ENCODE data around the gene INPP5B.
"Not testable (repeated sequence)": the region's sequence is repeated elsewhere in the genome, so short reads cannot be mapped to it uniquely, and the experiment has no call there.

The INPP5B gene

DNA sequence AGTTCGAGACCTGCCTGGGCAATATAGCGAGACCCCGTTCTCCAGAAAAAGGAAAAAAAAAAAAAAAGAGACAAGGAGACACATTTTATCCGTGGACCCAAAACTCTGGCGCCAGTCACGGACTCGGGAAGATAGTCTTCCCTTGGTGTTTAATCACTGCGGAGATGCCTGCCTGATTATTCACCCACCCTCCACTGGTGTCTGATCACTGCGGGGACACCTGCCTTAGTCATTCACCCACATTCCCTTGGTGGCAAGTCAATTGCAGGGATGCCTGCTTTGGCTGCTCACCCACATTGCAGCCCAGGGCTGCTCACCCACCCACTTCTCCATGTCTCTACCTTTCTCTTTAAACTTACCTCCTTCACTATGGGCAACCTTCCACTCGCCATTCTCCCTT is 38.3 kb downstream of the INPP5B start:
- not testable (repeated sequence) for DNase-seq

DNA sequence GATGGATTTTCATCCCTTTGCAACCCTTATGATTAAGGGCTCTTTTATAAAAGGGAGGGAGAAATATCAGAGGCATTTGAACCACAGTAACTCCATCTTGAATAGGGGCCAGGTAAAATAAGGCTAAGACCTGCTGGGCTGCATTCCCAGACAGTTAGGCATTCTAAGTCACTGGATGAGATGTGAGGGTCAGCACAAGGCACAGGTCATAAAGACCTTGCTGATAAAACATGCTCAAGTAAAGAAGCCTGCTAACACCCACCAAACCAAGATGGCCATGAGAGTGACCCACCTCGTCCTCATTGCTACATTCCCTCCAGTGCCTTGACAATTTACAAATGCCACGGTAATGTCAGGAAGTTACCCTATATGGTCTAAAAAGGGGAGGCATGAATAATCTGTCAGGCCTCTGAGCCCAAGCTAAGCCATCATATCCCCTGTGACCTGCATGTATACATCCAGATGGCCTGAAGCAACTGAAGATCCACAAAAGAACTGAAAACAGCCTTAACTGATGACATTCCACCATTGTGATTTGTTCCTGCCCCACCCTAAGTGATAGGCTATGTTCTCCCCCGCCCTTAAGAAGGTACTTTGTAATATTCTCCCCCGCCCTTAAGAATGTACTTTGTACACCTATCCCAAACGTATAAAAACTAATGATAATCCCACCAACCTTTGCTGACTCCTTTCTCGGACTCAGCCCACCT is 39.3 kb downstream of the INPP5B start:
- not testable (repeated sequence) for DNase-seq

GRCh38 chr1:37906591-37906990 is 40.3 kb downstream of the INPP5B start:
- not testable (repeated sequence) for DNase-seq

DNA sequence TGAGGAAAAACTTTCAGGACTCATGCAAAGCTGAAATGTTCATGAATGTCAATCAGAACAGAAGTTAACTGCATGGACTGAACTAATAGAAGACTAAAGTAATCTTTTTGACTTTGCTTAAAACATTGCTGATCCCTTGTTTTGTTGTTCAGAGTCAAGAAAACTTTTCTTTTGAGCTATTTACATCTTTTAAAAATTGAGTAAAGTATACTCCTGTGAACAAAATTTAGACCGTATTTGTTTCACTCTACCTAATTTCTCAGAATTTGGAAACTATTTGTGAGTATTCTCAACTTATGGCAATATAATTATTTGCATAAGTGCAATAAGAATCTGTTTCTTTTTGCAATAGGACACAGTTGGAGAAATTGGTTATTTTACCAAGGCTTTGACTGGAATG is 41.1 kb downstream of the INPP5B start:
- no peak for DNase-seq

DNA sequence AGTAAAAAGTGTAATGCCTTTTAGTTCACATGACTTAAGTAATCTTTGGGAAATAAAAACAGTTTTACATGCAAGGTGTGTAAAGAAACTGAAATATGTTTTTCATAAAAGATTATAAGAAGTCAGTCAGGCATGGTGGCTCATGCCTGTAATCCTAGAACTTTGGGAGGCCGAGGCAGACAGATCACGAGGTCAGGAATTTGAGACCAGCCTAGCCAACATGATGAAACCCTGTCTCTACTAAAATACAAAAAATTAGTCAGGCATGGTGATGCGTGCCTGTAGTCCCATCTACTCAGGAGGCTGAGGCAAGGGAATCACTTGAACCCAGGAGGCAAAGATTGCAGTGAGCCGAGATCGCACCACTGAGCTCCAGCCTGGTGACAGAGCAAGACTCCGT is 42.9 kb downstream of the INPP5B start:
- not testable (repeated sequence) for DNase-seq

GRCh38 chr1:37902983-37903382 is 43.9 kb downstream of the INPP5B start:
- DNase-seq: no peak

GRCh38 chr1:37901893-37902225 is 45.0 kb downstream of the INPP5B start:
- no peak for DNase-seq

DNA sequence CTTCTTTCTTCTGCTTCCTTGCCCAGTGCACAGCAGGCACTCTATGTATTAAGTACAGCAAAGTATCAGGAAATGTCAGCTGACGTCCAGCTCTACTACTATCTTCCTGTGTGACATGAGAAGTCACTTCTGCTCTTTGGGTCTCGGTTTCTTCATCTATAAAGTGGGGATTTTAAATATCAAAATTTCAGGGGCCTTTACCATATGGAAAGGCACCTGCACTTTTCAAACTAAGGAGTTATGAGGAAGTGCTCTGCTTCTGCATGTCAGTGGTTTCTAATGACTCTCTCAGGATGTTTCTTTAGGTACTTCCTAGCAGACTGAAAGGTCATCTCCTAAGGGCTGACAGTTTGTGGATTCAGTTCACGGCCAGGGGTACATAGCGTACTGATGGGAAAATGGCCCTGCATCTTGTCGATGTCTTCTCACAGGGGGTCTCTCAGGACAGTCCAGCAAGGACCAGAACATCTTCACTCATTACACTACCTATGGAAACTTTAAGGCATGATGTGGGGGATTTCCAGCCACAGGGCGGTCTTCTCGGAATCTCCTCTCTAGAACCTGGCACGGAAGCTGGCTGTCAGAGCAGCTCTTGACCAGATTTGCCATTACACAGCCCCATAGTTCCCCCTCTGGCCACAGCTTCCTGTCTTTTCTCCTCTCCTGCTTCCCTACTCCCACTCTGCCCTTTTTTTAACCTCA is 45.5 kb downstream of the INPP5B start:
- DNase-seq: no peak

GRCh38 chr1:37897563-37897962 is 49.3 kb downstream of the INPP5B start:
- not testable (repeated sequence) for DNase-seq

GRCh38 chr1:37893673-37894072 is 53.2 kb downstream of the INPP5B start:
- no peak for DNase-seq

DNA sequence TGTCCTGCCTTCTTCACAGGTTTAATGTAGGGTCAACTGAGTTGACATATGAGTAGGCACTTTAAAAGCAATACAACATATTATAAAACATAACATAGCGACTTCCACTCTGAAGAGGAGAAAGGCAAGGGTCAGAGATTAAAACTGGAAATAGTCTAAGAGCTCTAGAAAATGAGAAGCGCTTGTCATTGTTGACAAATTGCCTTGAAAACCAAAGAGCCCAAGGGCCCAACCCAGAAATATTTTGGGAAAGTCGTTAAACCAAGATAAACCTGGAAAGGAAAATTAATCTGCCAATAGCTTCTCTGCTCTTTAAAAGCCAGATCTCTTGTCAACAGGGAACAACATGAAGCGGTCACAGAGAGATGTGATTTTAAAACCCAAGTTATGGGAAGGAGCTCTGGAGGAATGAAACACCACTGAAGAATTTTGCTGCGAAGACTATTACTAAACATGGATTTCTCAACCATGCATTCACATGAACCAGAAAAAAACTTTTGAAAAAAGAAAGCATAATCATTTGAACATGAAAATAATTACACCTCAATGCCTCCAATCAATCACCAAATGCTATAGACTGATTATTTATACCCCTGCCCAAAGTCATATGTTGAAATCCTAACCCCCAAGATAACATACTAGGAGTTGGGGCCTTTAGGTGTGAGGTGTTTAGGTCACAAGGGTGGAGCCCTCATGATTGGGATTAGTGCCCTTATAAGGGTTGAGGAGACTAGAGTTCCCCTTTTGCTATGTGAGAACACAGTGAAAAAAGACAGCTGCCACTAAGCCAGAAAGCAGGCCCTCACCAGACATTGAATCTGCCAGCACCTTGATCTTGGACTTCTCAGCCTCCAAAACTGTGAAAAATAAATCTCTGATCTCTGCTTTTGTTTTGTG is 54.5 kb downstream of the INPP5B start:
- no peak for DNase-seq

GRCh38 chr1:37890378-37891014 is 56.4 kb downstream of the INPP5B start:
- DNase-seq: peak; percentile 40

DNA sequence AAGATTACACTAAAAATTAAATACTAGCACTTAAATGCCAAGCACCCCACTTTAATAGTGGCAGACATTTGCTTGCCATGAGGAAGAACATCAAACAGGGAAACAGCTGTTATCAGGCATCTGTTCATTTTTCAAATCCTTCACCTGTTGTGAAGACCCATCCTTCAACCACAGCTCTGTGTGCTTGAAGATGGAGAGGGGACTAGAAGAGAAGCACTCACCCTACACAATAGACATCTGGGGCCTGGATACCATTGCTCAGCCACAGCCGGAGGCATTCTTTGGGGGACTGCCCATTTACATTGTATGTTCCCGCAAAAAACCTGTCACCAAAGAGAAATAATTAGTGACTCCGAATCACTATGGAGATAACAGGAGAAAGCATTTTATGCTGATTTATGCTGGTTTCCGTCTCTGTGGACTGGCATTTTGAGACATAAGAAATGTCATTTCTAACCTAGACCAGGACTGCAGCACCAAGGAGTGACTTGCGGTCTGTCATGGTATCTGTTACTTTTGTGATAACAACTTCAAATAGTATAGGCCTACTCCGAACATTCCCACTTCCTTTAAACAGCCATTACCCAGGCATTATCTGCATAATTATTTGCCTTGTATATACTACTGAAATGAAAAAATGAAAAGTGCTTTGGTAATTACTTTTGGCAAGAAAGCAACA is 58.7 kb downstream of the INPP5B start:
- DNase-seq: no peak

DNA sequence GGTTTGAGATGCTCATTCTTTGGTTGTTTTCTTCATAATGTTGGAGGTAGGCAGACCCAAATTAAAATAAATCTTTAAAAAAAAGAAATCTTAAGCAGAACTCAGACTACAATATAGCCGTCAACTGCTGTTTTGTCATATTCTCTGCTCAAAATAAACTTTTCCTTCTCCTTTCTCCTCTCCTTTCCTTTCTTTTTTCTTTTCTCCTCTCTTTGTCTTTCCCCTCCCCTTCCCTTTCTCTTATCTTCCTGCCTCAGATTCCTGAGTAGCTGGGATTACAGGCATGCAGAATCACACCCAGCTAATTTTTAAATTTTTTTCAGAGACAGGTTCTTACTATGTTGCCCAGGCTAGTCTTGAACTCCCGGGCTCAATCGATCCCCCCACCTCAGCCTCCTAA is 62.7 kb downstream of the INPP5B start:
- DNase-seq: no peak

- no peak for DNase-seq
These were observed 63.2 kb downstream of the INPP5B start for GRCh38 chr1:37883671-37884070.

DNA sequence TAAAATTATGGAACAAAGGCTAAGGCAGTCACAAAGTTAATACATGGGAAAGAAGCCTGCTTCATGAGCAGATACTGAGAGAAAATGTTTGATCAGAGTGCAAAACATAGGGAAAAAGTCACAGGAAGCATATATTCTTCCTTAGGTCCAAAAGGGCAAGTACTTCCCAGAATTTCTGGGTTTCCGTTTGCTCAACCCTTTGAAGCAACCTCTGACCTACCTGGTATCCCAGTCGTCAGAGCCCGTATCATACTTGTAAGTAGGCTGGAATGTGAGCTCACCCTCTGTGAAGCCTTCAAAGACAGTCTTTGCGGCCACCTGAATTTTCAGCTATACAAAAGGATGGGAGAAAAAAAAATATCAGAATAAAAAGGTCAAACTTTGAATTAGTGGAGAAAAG is 67.0 kb downstream of the INPP5B start:
- no peak for DNase-seq

DNA sequence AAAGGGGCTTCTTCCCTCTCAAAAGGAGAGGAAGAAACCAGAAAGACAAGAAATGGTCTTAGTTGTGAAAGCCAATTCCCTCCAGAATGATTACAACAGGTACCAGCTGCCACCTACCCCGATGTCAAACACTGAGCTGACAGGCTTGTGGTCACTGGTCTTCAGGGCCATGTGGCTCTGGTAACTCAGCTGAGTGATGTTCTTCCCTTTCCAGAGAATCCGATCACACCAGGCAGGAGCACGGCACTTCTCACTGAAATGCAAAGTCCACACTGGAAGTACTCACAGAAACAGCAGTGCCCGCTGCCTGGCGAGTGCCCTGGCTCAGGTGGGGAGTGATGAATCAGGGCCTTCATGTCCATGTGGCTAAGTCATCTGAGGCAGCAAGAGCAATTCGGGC is 68.8 kb downstream of the INPP5B start:
- DNase-seq: no peak

DNA sequence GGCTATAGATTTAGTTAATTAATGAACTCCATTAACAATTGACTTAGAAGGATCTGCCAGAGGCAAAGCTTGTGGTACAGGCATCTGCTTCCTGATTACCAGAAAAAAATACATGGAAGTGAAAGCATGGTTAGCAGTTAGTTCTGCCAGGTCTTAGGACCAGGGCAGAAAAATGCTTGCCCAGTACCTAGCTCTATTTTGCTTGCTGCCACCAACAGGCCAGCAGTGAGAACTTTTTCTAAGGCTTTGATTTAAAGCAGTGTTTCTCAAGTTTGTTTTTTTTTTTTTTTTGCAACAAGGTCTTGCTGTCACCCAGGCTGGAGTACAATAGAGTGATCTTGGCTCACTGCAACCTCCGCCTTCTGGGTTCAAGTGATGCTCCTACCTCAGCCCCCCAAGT is 71.0 kb downstream of the INPP5B start:
- DNase-seq: no peak

DNA sequence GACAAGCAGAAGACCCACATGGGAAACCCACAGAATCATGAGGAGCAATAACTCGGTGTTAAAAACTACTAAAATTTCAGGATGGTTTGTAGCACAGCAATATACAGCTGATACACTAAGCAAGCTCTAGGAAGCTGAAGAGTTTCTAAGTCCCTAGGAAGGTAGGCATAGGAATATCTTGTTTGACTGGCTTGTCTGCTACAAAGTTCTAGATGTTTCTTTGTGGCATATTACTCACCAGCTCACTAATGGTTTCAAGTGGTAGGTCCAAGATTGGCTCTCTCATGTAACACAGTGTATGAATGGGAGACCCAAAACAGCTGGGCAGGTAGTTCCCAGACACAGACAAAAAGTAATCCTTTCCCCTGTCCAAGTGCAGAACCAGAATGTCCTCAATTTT is 74.2 kb downstream of the INPP5B start:
- no peak for DNase-seq

DNA sequence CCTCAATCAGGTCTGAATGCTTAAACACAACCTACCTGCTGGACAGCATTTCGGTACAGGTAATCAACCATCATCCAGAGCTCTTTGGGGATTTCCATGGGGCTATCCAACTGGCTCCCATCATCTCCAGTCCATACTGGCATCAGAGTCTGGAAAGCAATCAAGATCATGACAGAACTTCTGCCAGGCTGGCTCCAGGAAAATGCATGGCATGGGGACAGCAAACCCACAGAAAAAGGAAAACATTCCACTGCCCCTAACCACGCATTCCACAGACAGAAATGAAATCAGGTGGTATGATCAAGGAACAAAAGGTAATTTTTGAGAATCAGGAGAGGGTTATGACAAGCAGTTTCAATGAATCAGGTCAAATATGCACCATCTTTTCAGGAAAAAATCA is 78.4 kb downstream of the INPP5B start:
- DNase-seq: no peak

DNA sequence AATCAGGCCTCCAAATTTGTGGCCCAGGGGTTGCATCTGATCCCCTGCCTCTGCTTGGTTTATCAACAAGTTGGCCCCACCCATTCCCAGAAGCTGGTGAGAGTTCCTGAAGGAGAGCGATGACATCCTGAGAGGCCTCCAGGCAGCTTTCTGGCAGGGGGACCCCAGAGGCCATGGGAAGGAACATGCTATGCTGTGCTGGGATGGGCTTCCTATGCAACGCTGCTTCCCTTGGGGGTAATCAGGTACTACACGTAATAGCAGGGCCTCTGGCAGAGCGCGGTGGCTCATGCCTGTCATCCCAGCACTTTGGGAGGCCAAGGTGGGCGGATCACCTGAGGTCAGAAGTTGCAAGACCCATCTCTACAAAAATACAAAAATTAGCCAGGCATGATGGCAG is 79.1 kb downstream of the INPP5B start:
- DNase-seq: no peak

DNA sequence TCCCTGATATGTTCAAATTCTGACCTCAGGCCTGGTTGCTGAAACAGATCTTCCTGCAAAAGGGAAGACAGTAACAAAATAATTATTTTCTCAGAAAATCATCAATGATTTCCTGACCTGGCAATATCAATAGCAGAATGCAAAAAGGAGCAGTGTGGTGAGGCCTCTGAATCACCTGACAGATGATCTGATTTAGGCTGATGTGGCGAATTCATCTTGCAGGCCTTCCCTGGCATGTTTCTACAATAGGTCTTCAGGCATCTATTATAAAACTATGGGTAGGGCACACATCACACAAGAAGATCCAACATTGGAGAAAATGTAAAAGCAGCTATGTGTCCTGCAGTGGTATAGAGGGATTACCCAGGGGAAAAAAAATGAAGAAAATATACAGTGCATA is 80.4 kb downstream of the INPP5B start:
- no peak for DNase-seq
